Stimulated activated CD4-positive, alpha-beta T cell treated with anti-CD3 and anti-CD28 coated beads, Interleukin-1b, Interleukin-23, amount 100 ng/mL, for 1 hour (primary cell): Measurements from ENCODE around the gene APOL1.
"Not testable (repeated sequence)": the region's sequence is repeated elsewhere in the genome, so short reads cannot be mapped to it uniquely, and the experiment has no call there.

Experiments used
- DNase-seq, 2 donors: peaks; one replicate each; pipeline ENCODE4 v3.0.0-alpha.2; 2020; ENCODE audit warnings: low read depth in 2 of 2

Gene APOL1

GRCh38 chr22:36244522-36245391 lies 8.2 kb upstream of the APOL1 start:
- no peak for DNase-seq

- no peak for DNase-seq
Observed at GRCh38 chr22:36245805-36246356, 7.1 kb upstream of the APOL1 start.

GRCh38 chr22:36246718-36247117 lies 6.2 kb upstream of the APOL1 start:
- DNase-seq: no peak

GRCh38 chr22:36247955-36248354 lies 5.0 kb upstream of the APOL1 start:
- no peak for DNase-seq

- DNase-seq: no peak
Observed at GRCh38 chr22:36249160-36249559, 3.8 kb upstream of the APOL1 start.

- not testable (repeated sequence) for DNase-seq
Observed at GRCh38 chr22:36250292-36250960, 2.5 kb upstream of the APOL1 start.

- DNase-seq: not testable (repeated sequence)
Observed at GRCh38 chr22:36251979-36252608, 839 bp upstream of the APOL1 start.

- no peak for DNase-seq
Observed at GRCh38 chr22:36253523-36254490, 874 bp downstream of the APOL1 start.

- DNase-seq: not testable (repeated sequence)
Observed at GRCh38 chr22:36255572-36255971, 2.6 kb downstream of the APOL1 start.

- DNase-seq: no peak
Observed at GRCh38 chr22:36256478-36256877, 3.5 kb downstream of the APOL1 start.

- DNase-seq: no peak
Observed at GRCh38 chr22:36257308-36257707, 4.4 kb downstream of the APOL1 start.

GRCh38 chr22:36257948-36258670 lies 5.2 kb downstream of the APOL1 start:
- no peak for DNase-seq

- DNase-seq: no peak
Observed at GRCh38 chr22:36258701-36259614, 6.0 kb downstream of the APOL1 start.

GRCh38 chr22:36259615-36260300 lies 6.8 kb downstream of the APOL1 start:
- DNase-seq: no peak

- DNase-seq: not testable (repeated sequence)
Observed at GRCh38 chr22:36261675-36262074, 8.7 kb downstream of the APOL1 start.

- DNase-seq: not testable (repeated sequence)
Observed at GRCh38 chr22:36262307-36262706, 9.4 kb downstream of the APOL1 start.

GRCh38 chr22:36263216-36263673 lies 10.3 kb downstream of the APOL1 start:
- not testable (repeated sequence) for DNase-seq

GRCh38 chr22:36263886-36264664 lies 11.1 kb downstream of the APOL1 start:
- not testable (repeated sequence) for DNase-seq
